Muscle of leg (tissue), 16 donors: Measurements from ENCODE around the gene FAM118B. TPM values are rescaled to one million over a fixed set of nuclear protein-coding genes. Genes with fewer than 3 reads are reported as not detected.
A peak's percentile ranks its signal among the peaks of the same experiment; 100 is the strongest.

ENCODE experiments used
- DNase-seq: peaks from one replicate; pipeline ENCODE4 v3.0.0; 2013
- H3K27ac ChIP-seq: one replicate; pipeline ENCODE4 v1.5.1; 2013; ENCODE audit warnings: mild to moderate bottlenecking, low read length, control low read depth
- H3K27me3 ChIP-seq: one replicate; pipeline ENCODE4 v1.6.1; 2013; ENCODE audit warnings: low read length; ENCODE audit not compliant: control insufficient read depth, insufficient read depth
- H3K36me3 ChIP-seq: one replicate; pipeline ENCODE4 v1.6.1; 2013; ENCODE audit warnings: low read length; ENCODE audit not compliant: control insufficient read depth, insufficient read depth
- H3K4me1 ChIP-seq: one replicate; pipeline ENCODE4 v1.6.1; 2013; ENCODE audit warnings: low read length; ENCODE audit not compliant: control insufficient read depth, insufficient read depth
- H3K4me3 ChIP-seq: one replicate; pipeline ENCODE4 v1.5.1; 2013; ENCODE audit warnings: low read length, control low read depth
- H3K9me3 ChIP-seq: replicated peaks from 2 replicates; pipeline ENCODE4 v1.6.1; 2013; ENCODE audit warnings: low read depth, low read length; ENCODE audit not compliant: control insufficient read depth
- WGBS: methylation state at CpG from one replicate; pipeline ENCODE4 v1.1.5; 2013; ENCODE audit warnings: missing lambda C conversion rate; ENCODE audit not compliant: insufficient coverage; 5-methylcytosine and 5-hydroxymethylcytosine counted together
- long read RNA-seq, 11 donors: transcript quantifications; one replicate each; lab custom pipeline, GENCODE V29; 2026
- polyA plus RNA-seq, 8 donors: library from polyadenylated mRNA; unstranded; fragments of 120-200 nt; gene quantifications; one replicate each; pipeline versions ENCODE4 v1.2.1 to v1.2.3, GENCODE V29; 2013; ENCODE audit warnings: inconsistent platforms in 1 of 8, low replicate concordance in 1 of 8; ENCODE audit not compliant: insufficient read length in 8 of 8, insufficient read depth in 1 of 8
- total RNA-seq: library from RNA; stranded (reverse); fragments of 120-200 nt; gene quantifications from one replicate; pipeline ENCODE4 v1.2.4, GENCODE V29; 2013

FAM118B gene
- 19.6 TPM for total RNA-seq
- polyA plus RNA-seq = 10 to 100 TPM; 18.5 to 23.7 (median 20.3) TPM
- long read RNA-seq, donor 1, partial matches to known transcripts = 0 of 5 reads
- long read RNA-seq, donor 1, other reads (novel, unspliced or antisense) = 0 of 5 reads
- long read RNA-seq, donor 2, partial matches to known transcripts = 0 of 1 reads
- long read RNA-seq, donor 2, other reads (novel, unspliced or antisense) = 0 of 1 reads
- long read RNA-seq, donor 3, partial matches to known transcripts = 8 of 43 reads
- long read RNA-seq, donor 3, other reads (novel, unspliced or antisense) = 29 of 43 reads
- long read RNA-seq, donor 4, partial matches to known transcripts = 20 of 28 reads
- long read RNA-seq, donor 4, other reads (novel, unspliced or antisense) = 5 of 28 reads
- long read RNA-seq, donor 5, transcript FAM118B-209 (9 exons, 2,402 nt) = major isoform, 10 of 166 reads
- long read RNA-seq, donor 5, partial matches to known transcripts = 132 of 166 reads
- long read RNA-seq, donor 5, other reads (novel, unspliced or antisense) = 23 of 166 reads
- long read RNA-seq, donor 6, partial matches to known transcripts = 25 of 45 reads
- long read RNA-seq, donor 6, other reads (novel, unspliced or antisense) = 16 of 45 reads
- long read RNA-seq, donor 7, partial matches to known transcripts = 31 of 36 reads
- long read RNA-seq, donor 7, other reads (novel, unspliced or antisense) = 0 of 36 reads
- long read RNA-seq, donor 8, partial matches to known transcripts = 0 of 2 reads
- long read RNA-seq, donor 8, other reads (novel, unspliced or antisense) = 0 of 2 reads
- long read RNA-seq, donor 9, partial matches to known transcripts = 0 of 2 reads
- long read RNA-seq, donor 9, other reads (novel, unspliced or antisense) = 0 of 2 reads
- long read RNA-seq, donor 10, transcript FAM118B-209 (9 exons, 2,402 nt) = major isoform, 5 of 142 reads
- long read RNA-seq, donor 10, partial matches to known transcripts = 130 of 142 reads
- long read RNA-seq, donor 10, other reads (novel, unspliced or antisense) = 7 of 142 reads
- long read RNA-seq, donor 11, transcript FAM118B-209 (9 exons, 2,402 nt) = major isoform, 5 of 12 reads
- long read RNA-seq, donor 11, partial matches to known transcripts = 7 of 12 reads
- long read RNA-seq, donor 11, other reads (novel, unspliced or antisense) = 0 of 12 reads

- no peaks in the 10 kb centered on the region for H3K9me3 ChIP-seq
- H3K4me1 ChIP-seq = peaks cover 10% of the 10 kb centered on the region
- peak within 1 kb of the TSS; percentile 78 for H3K4me3 ChIP-seq
- H3K27ac ChIP-seq = peak within 1 kb of the TSS; percentile 47
- under 1% methylated on average over 62 of the region's 62 CpGs for WGBS
- H3K27me3 ChIP-seq = no peaks in the 10 kb centered on the region
- DNase-seq = peak; percentile 98
- peaks cover 12% of the 10 kb centered on the region for H3K36me3 ChIP-seq
These were observed at the start of gene FAM118B, which contains the start of gene RPUSD4 for GRCh38 chr11:126211236-126212088. FAM118B (plus strand) TSS chr11:126211782; CDS start chr11:126235002, 23,220 bp downstream. RPUSD4 (minus strand) TSS chr11:126211650; CDS start chr11:126211638, 12 bp downstream.

DNA sequence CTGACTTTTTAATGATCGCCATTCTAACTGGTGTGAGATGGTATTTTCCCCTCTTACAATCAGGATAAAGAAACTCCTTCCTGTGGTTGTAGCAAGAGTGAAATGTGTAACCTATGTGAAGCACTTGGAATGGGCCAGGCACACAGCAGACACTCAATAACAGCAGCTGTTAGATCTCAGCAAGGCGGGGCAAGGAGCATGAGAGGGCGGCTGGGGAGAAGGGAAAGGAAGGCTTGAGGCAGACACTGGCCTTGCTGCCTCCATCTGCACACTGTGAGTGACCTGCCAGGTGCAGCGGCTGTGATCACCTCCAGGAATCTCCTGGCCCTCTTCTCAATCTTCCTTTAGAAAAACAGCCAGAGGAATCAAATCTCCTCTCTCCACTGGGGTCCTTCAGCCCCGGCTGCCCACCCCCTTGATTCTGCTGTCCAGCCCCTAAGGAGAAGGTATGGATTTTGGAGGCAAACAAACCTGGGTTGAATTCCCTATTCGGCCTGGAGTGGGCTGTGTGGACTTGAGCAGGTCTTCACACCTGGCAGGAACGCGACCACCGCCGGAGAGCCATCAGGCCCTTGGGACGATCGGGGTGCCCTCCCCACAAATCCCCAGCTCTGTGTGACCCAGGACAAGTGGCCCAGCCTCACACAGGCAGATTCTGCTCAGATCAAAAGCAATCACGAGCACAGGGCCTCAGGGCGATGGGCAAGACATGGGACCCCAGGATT is 49.1 kb upstream of the FAM118B start:
- Histone ChIP-seq H3K36me3 (no peaks in the 10 kb centered on the region), H3K4me3 (no peak overlapping the region), H3K27ac (peak overlapping the region; percentile 84), H3K27me3 (no peaks in the 10 kb centered on the region), H3K4me1 (peaks cover 63% of the 10 kb centered on the region), H3K9me3 (no peaks in the 10 kb centered on the region)
- DNase-seq = peak; percentile 61
- 70% methylated on average over 10 of the region's 14 CpGs for WGBS

GRCh38 chr11:126163074-126163700 is 48.4 kb upstream of the FAM118B start:
- H3K36me3 ChIP-seq = no peaks in the 10 kb centered on the region
- no peak overlapping the region for H3K4me3 ChIP-seq
- no peaks in the 10 kb centered on the region for H3K9me3 ChIP-seq
- H3K4me1 ChIP-seq = peaks cover 61% of the 10 kb centered on the region
- H3K27me3 ChIP-seq = no peaks in the 10 kb centered on the region
- peak; percentile 84 for DNase-seq
- H3K27ac ChIP-seq = peak overlapping the region; percentile 84
- WGBS = 45% methylated on average over 13 of the region's 22 CpGs

GRCh38 chr11:126163779-126164178 is 47.8 kb upstream of the FAM118B start:
- H3K27me3 ChIP-seq = no peaks in the 10 kb centered on the region
- 82% methylated on average over 6 of the region's 9 CpGs for WGBS
- no peak for DNase-seq
- H3K27ac ChIP-seq = peak overlapping the region; percentile 84
- peaks cover 58% of the 10 kb centered on the region for H3K4me1 ChIP-seq
- no peak overlapping the region for H3K4me3 ChIP-seq
- H3K36me3 ChIP-seq = no peaks in the 10 kb centered on the region
- H3K9me3 ChIP-seq = no peaks in the 10 kb centered on the region

DNA sequence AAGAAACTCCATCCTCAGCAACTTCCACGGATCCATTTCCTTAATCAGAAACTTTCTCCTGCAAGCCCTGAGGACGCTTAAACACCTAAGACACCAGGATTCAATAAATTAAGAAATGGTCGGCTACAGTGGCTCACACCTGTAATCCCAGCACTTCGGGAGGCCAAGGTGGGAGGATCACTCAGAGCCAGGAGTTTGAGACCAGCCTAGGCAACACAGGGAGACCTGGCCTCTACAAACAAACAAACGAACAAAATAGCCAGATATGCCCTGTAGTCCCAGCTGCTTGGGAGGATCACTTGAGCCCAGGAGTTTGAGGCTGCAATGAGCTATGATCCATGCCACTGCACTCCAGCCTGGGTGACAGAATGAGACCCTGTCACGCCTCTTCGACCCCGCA is 46.8 kb upstream of the FAM118B start:
- Histone ChIP-seq H3K9me3 (no peaks in the 10 kb centered on the region), H3K4me1 (peaks cover 58% of the 10 kb centered on the region), H3K4me3 (no peak overlapping the region), H3K36me3 (no peaks in the 10 kb centered on the region), H3K27me3 (no peaks in the 10 kb centered on the region), H3K27ac (no peak overlapping the region)
- DNase-seq = no peak
- 65% methylated on average over 3 of the region's 8 CpGs for WGBS

GRCh38 chr11:126165311-126165720 is 46.3 kb upstream of the FAM118B start:
- Histone ChIP-seq H3K4me3 (no peak overlapping the region), H3K27ac (peak overlapping the region; percentile 62), H3K9me3 (no peaks in the 10 kb centered on the region), H3K27me3 (no peaks in the 10 kb centered on the region), H3K4me1 (peaks cover 53% of the 10 kb centered on the region), H3K36me3 (no peaks in the 10 kb centered on the region)
- peak; percentile 56 for DNase-seq
- 53% methylated on average over 6 of the region's 9 CpGs for WGBS

- WGBS = 13% methylated on average over 8 of the region's 10 CpGs
- H3K9me3 ChIP-seq = no peaks in the 10 kb centered on the region
- no peaks in the 10 kb centered on the region for H3K36me3 ChIP-seq
- peak overlapping the region; percentile 62 for H3K27ac ChIP-seq
- peak; percentile 76 for DNase-seq
- H3K27me3 ChIP-seq = no peaks in the 10 kb centered on the region
- peaks cover 49% of the 10 kb centered on the region for H3K4me1 ChIP-seq
- no peak overlapping the region for H3K4me3 ChIP-seq
These were observed 45.8 kb upstream of the FAM118B start for GRCh38 chr11:126165757-126166156.

- 86% methylated on average over 3 of the region's 3 CpGs for WGBS
- DNase-seq = no peak
- Histone ChIP-seq H3K9me3 (no peaks in the 10 kb centered on the region), H3K4me3 (no peak overlapping the region), H3K27me3 (no peaks in the 10 kb centered on the region), H3K27ac (no peak overlapping the region), H3K4me1 (peaks cover 44% of the 10 kb centered on the region), H3K36me3 (no peaks in the 10 kb centered on the region)
These were observed 45.2 kb upstream of the FAM118B start for GRCh38 chr11:126166413-126166812.
